Central memory CD8-positive, alpha-beta T cell (primary cell): ENCODE measurements around the gene CNTN1.

ENCODE experiments used
- ATAC-seq: fragments of 150-1000 bp; cut with Tn5 transposase; replicated peaks from 2 replicates; pipeline ENCODE4 v1.10.0; 2022; ENCODE audit warnings: mild to moderate bottlenecking, moderate FRiP score, moderate number of reproducible peaks; ENCODE audit not compliant: poor library complexity, severe bottlenecking; ENCODE audit errors: extremely low read depth
- DNase-seq, 2 donors: peaks; one replicate each; pipeline ENCODE4 v3.0.0; 2021; ENCODE audit warnings: low spot score in 2 of 2
- H3K27ac Mint-ChIP-seq: one replicate; pipeline ENCODE4 v1.8.0; 2022; ENCODE audit warnings: low read depth, mild to moderate bottlenecking, moderate library complexity, mixed read lengths
- H3K27me3 Mint-ChIP-seq: one replicate; pipeline ENCODE4 v1.8.0; 2022; ENCODE audit warnings: mixed read lengths
- H3K36me3 Mint-ChIP-seq: one replicate; pipeline ENCODE4 v1.8.0; 2022; ENCODE audit warnings: mild to moderate bottlenecking, moderate library complexity, mixed read lengths; ENCODE audit not compliant: insufficient read depth
- H3K4me1 Mint-ChIP-seq: one replicate; pipeline ENCODE4 v1.8.0; 2022; ENCODE audit warnings: mixed read lengths
- H3K4me3 Mint-ChIP-seq: one replicate; pipeline ENCODE4 v1.8.0; 2022; ENCODE audit warnings: mild to moderate bottlenecking, moderate library complexity, mixed read lengths
- H3K9me3 Mint-ChIP-seq: one replicate; pipeline ENCODE4 v1.8.0; 2022; ENCODE audit warnings: mixed read lengths

The CNTN1 gene

DNA sequence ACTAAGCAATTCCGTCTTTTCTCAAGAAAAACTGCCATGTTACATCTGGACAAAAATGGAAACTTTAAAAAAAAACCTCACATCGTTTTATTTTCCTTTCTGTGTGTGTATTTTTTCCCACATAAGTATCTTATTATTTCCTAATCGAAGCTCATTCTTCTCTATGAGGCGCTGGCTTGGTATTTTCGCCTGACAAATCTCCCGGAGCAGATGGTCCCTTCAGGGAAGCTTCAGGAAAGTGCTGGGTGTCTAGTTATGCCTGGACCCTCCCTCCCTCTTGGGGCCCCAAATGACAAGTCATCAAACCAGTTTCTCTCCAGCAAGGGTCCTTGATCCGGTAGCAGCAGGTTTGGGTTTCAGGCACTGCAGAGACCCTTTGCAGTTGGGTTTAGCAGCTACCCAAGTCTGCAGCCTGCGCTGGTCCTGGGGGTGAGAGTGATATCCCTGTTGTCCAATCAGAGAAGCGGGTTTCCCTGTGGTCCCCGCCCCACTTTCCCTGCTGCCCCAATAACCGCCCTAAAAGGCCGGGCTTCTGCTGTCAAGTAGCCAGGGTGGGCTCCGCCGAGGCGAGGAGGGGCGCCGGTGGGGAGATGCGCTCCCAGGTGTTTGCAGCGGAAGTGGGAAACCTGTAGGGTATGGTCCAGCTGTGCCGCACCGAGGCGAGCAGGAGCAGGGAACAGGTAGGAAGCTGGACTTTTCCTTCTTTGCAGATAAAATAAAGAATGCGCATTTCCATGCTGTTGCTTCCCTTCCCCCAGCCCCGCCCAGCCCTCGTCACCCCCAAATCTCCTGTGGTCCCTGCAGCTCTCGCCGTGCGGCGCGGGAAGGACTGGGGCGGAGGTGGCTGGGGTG is at the start of gene CNTN1:
Gene CNTN1 (plus strand): TSS at position 527 of the 852 bp plus-strand sequence.
- no peaks in the 10 kb centered on the region for H3K4me1 Mint-ChIP-seq
- DNase-seq: no peak
- no peak within 1 kb of the TSS for H3K27ac Mint-ChIP-seq
- H3K9me3 Mint-ChIP-seq: no peaks in the 10 kb centered on the region
- H3K27me3 Mint-ChIP-seq: no peaks in the 10 kb centered on the region
- H3K36me3 Mint-ChIP-seq: no peaks in the 10 kb centered on the region
- ATAC-seq: no peak
- no peak within 1 kb of the TSS for H3K4me3 Mint-ChIP-seq

- Mint-ChIP-seq H3K27me3 (no peaks in the 10 kb centered on the region), H3K27ac (no peak overlapping the region), H3K9me3 (peaks cover 14% of the 10 kb centered on the region), H3K4me1 (no peaks in the 10 kb centered on the region), H3K4me3 (no peak overlapping the region), H3K36me3 (no peaks in the 10 kb centered on the region)
- ATAC-seq (no peak), DNase-seq (no peak)
Observed at GRCh38 chr12:40643506-40643905, 48.7 kb upstream of the CNTN1 start.

DNA sequence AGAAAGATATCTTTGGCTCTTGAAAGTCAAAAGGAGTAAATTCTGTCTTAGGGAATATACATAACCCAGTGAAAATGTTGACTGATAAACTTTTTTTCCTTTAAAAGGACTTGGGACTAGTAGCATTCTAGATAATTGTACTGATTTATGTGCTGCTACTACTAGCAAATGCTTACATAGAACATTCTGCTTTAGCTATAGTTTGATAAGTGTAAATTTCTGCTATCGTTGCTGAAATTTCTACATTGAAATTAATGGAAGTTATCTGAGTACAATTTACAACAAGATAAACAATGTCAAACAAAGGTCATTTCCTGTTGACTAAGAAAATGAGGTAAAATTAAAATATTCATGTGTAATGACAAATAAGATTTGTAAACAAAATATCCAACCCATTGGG is 48.3 kb upstream of the CNTN1 start:
- H3K27me3 Mint-ChIP-seq: no peaks in the 10 kb centered on the region
- ATAC-seq (no peak), DNase-seq (no peak)
- no peak overlapping the region for H3K27ac Mint-ChIP-seq
- no peaks in the 10 kb centered on the region for H3K4me1 Mint-ChIP-seq
- H3K9me3 Mint-ChIP-seq: peaks cover 15% of the 10 kb centered on the region
- no peaks in the 10 kb centered on the region for H3K36me3 Mint-ChIP-seq
- no peak overlapping the region for H3K4me3 Mint-ChIP-seq

GRCh38 chr12:40644708-40645107 is 47.5 kb upstream of the CNTN1 start:
- no peaks in the 10 kb centered on the region for H3K36me3 Mint-ChIP-seq
- H3K4me1 Mint-ChIP-seq: no peaks in the 10 kb centered on the region
- ATAC-seq: no peak
- peaks cover 15% of the 10 kb centered on the region for H3K9me3 Mint-ChIP-seq
- DNase-seq: no peak
- H3K4me3 Mint-ChIP-seq: no peak overlapping the region
- H3K27ac Mint-ChIP-seq: no peak overlapping the region
- H3K27me3 Mint-ChIP-seq: no peaks in the 10 kb centered on the region

DNA sequence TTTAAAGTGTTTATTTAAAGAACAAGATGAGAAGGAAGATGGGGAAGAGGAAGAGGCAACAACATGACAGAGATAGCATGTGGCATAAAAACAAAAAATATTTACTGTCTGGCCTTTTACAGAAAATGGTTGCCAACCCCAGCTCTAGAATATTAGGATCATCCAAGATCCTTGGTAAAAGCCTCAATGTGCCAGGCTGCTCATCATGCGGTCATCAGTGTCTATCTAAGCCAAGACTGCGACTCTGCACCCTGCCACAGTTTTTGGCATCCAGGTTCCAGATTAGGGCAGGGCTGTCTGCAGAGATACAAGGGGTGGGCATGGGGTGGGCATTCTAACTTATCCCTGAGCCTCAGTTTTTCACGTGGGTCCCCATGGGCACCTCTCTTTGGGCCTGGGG is 46.9 kb upstream of the CNTN1 start:
- Mint-ChIP-seq H3K27ac (no peak overlapping the region), H3K4me3 (no peak overlapping the region), H3K36me3 (no peaks in the 10 kb centered on the region), H3K27me3 (no peaks in the 10 kb centered on the region), H3K9me3 (peaks cover 14% of the 10 kb centered on the region), H3K4me1 (no peaks in the 10 kb centered on the region)
- DNase-seq: no peak
- ATAC-seq: no peak

GRCh38 chr12:40646456-40646855 is 45.8 kb upstream of the CNTN1 start:
- Mint-ChIP-seq H3K4me3 (no peak overlapping the region), H3K27me3 (no peaks in the 10 kb centered on the region), H3K36me3 (no peaks in the 10 kb centered on the region), H3K27ac (no peak overlapping the region), H3K4me1 (no peaks in the 10 kb centered on the region), H3K9me3 (peaks cover 13% of the 10 kb centered on the region)
- ATAC-seq (no peak), DNase-seq (no peak)

GRCh38 chr12:40646911-40647310 is 45.3 kb upstream of the CNTN1 start:
- Mint-ChIP-seq H3K27me3 (no peaks in the 10 kb centered on the region), H3K9me3 (peaks cover 9% of the 10 kb centered on the region), H3K36me3 (no peaks in the 10 kb centered on the region), H3K4me1 (no peaks in the 10 kb centered on the region), H3K27ac (no peak overlapping the region), H3K4me3 (no peak overlapping the region)
- ATAC-seq (no peak), DNase-seq (no peak)

- Mint-ChIP-seq H3K4me3 (no peak overlapping the region), H3K36me3 (no peaks in the 10 kb centered on the region), H3K27ac (no peak overlapping the region), H3K27me3 (no peaks in the 10 kb centered on the region), H3K4me1 (no peaks in the 10 kb centered on the region), H3K9me3 (peaks cover 5% of the 10 kb centered on the region)
- ATAC-seq (no peak), DNase-seq (no peak)
Observed at GRCh38 chr12:40647651-40648050, 44.6 kb upstream of the CNTN1 start.

GRCh38 chr12:40648519-40648918 is 43.7 kb upstream of the CNTN1 start:
- peaks cover 5% of the 10 kb centered on the region for H3K9me3 Mint-ChIP-seq
- ATAC-seq (no peak), DNase-seq (no peak)
- no peak overlapping the region for H3K4me3 Mint-ChIP-seq
- H3K27ac Mint-ChIP-seq: no peak overlapping the region
- H3K36me3 Mint-ChIP-seq: no peaks in the 10 kb centered on the region
- no peaks in the 10 kb centered on the region for H3K27me3 Mint-ChIP-seq
- H3K4me1 Mint-ChIP-seq: no peaks in the 10 kb centered on the region

GRCh38 chr12:40650038-40650704 is 42.1 kb upstream of the CNTN1 start:
- ATAC-seq (no peak), DNase-seq (no peak)
- no peak overlapping the region for H3K4me3 Mint-ChIP-seq
- H3K9me3 Mint-ChIP-seq: peaks cover 5% of the 10 kb centered on the region
- H3K27me3 Mint-ChIP-seq: no peaks in the 10 kb centered on the region
- H3K36me3 Mint-ChIP-seq: no peaks in the 10 kb centered on the region
- H3K27ac Mint-ChIP-seq: no peak overlapping the region
- no peaks in the 10 kb centered on the region for H3K4me1 Mint-ChIP-seq

GRCh38 chr12:40655451-40655850 is 36.8 kb upstream of the CNTN1 start:
- no peaks in the 10 kb centered on the region for H3K27me3 Mint-ChIP-seq
- no peaks in the 10 kb centered on the region for H3K36me3 Mint-ChIP-seq
- DNase-seq (no peak), ATAC-seq (no peak)
- peaks cover 12% of the 10 kb centered on the region for H3K9me3 Mint-ChIP-seq
- no peaks in the 10 kb centered on the region for H3K4me1 Mint-ChIP-seq
- H3K4me3 Mint-ChIP-seq: no peak overlapping the region
- no peak overlapping the region for H3K27ac Mint-ChIP-seq

- peaks cover 6% of the 10 kb centered on the region for H3K9me3 Mint-ChIP-seq
- ATAC-seq (no peak), DNase-seq (no peak)
- H3K27me3 Mint-ChIP-seq: no peaks in the 10 kb centered on the region
- no peak overlapping the region for H3K27ac Mint-ChIP-seq
- H3K36me3 Mint-ChIP-seq: no peaks in the 10 kb centered on the region
- no peaks in the 10 kb centered on the region for H3K4me1 Mint-ChIP-seq
- H3K4me3 Mint-ChIP-seq: no peak overlapping the region
Observed at GRCh38 chr12:40662366-40662765, 29.9 kb upstream of the CNTN1 start.

DNA sequence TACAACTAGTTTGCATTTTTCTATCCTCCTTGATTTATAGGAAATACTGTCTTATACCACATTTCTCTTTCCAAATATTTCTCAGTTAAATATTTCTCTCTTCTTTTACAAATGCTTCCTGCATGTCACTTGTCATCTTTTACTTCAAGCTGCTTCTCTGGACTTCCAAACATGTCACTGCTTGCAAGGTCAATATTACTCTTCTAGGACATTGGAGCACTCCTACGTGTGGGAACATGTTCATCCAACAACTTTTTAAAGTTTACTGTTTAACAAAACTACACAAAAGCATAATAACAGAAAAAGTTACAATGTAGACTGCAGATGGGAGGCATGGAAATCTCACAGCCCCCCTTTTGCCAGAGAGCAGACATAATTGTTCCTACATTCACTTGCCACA is 28.5 kb upstream of the CNTN1 start:
- peaks cover 6% of the 10 kb centered on the region for H3K9me3 Mint-ChIP-seq
- no peaks in the 10 kb centered on the region for H3K36me3 Mint-ChIP-seq
- DNase-seq: no peak
- no peak for ATAC-seq
- H3K4me3 Mint-ChIP-seq: no peak overlapping the region
- H3K27me3 Mint-ChIP-seq: no peaks in the 10 kb centered on the region
- no peaks in the 10 kb centered on the region for H3K4me1 Mint-ChIP-seq
- no peak overlapping the region for H3K27ac Mint-ChIP-seq
